Measurements from ENCODE around the gene SNAP29.

DNA sequence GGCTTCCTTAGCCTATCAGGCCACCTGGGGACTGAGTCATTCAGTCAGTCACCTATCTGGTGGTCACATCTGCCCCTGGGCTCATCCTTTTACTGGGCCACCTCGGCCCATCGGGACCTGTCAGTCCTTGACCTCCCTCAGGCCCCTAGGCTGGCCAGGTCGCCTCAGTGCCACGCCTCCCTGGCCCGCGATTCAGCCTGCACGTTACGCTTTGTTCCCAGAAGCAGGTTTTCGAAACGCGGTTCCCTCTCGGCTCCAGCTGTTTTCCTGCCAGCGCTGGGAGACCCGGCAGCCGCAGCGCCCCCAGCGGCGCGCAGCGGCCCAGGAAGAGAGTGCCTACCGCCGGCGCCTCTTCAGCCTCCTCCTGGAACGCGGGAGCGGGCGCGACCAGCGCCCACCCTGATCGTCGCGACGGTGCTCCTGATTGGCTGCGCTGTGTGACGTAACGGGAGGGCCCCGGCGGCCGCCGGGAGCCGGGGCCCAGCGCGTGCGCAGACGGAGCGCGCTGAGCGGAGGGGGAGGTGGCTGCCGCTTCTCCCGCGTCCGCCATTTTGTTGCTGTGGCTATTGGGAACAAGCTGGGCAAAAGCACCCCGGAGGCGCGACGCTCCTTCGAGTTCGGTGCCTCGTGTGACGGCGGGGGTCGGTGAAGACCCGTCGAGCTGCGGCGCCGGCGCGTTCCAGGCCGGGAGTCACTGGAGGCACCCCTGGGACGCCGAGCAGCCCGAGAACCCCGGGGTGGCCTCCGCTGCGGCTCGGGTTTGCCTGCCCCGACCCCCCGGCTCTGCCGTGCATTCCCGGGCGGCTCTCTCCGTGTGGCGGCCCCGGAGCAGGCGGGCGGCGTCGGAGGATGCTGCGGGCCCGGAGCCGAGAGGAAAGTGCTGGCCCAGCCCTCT lies 58.4 kb downstream of the SNAP29 start, which contains the start of gene CRKL:
- TF ChIP-seq, protein P1, sequence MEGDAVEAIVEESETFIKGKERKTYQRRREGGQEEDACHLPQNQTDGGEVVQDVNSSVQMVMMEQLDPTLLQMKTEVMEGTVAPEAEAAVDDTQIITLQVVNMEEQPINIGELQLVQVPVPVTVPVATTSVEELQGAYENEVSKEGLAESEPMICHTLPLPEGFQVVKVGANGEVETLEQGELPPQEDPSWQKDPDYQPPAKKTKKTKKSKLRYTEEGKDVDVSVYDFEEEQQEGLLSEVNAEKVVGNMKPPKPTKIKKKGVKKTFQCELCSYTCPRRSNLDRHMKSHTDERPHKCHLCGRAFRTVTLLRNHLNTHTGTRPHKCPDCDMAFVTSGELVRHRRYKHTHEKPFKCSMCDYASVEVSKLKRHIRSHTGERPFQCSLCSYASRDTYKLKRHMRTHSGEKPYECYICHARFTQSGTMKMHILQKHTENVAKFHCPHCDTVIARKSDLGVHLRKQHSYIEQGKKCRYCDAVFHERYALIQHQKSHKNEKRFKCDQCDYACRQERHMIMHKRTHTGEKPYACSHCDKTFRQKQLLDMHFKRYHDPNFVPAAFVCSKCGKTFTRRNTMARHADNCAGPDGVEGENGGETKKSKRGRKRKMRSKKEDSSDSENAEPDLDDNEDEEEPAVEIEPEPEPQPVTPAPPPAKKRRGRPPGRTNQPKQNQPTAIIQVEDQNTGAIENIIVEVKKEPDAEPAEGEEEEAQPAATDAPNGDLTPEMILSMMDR (IDR thresholded peaks at IDR 0.05; ENCODE audit: low read depth, low read length, missing input control), result peak; percentile 91
- peak; percentile 85 for TF ChIP-seq SP1 (IDR thresholded peaks at IDR 0.05)
- peak; percentile 26 to 31 for TF ChIP-seq JUND (IDR thresholded peaks at IDR 0.05)
- TF ChIP-seq, protein P2, sequence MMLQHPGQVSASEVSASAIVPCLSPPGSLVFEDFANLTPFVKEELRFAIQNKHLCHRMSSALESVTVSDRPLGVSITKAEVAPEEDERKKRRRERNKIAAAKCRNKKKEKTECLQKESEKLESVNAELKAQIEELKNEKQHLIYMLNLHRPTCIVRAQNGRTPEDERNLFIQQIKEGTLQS (IDR thresholded peaks at IDR 0.05), result no peak
- TF ChIP-seq, protein P3, sequence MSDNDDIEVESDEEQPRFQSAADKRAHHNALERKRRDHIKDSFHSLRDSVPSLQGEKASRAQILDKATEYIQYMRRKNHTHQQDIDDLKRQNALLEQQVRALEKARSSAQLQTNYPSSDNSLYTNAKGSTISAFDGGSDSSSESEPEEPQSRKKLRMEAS (IDR thresholded peaks at IDR 0.05), result peak; percentile 74
- no peak for TF ChIP-seq TAF1 (conservative IDR thresholded peaks at IDR 0.05)
- TF ChIP-seq GABPA (IDR thresholded peaks at IDR 0.05 in 1 of 2, conservative IDR thresholded peaks at IDR 0.05 in 1 of 2), result peak in 1 of 2 donors; percentile 48
- TF ChIP-seq EGR1 (IDR thresholded peaks at IDR 0.05; ENCODE audit: low read depth in 2 of 2), result peak; percentile 20 to 38
- no peak for TF ChIP-seq FOXA1 (IDR thresholded peaks at IDR 0.05)
- peak; percentile 75 to 84 for TF ChIP-seq RAD21 (IDR thresholded peaks at IDR 0.05)
- TF ChIP-seq, protein P4, sequence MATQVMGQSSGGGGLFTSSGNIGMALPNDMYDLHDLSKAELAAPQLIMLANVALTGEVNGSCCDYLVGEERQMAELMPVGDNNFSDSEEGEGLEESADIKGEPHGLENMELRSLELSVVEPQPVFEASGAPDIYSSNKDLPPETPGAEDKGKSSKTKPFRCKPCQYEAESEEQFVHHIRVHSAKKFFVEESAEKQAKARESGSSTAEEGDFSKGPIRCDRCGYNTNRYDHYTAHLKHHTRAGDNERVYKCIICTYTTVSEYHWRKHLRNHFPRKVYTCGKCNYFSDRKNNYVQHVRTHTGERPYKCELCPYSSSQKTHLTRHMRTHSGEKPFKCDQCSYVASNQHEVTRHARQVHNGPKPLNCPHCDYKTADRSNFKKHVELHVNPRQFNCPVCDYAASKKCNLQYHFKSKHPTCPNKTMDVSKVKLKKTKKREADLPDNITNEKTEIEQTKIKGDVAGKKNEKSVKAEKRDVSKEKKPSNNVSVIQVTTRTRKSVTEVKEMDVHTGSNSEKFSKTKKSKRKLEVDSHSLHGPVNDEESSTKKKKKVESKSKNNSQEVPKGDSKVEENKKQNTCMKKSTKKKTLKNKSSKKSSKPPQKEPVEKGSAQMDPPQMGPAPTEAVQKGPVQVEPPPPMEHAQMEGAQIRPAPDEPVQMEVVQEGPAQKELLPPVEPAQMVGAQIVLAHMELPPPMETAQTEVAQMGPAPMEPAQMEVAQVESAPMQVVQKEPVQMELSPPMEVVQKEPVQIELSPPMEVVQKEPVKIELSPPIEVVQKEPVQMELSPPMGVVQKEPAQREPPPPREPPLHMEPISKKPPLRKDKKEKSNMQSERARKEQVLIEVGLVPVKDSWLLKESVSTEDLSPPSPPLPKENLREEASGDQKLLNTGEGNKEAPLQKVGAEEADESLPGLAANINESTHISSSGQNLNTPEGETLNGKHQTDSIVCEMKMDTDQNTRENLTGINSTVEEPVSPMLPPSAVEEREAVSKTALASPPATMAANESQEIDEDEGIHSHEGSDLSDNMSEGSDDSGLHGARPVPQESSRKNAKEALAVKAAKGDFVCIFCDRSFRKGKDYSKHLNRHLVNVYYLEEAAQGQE (IDR thresholded peaks at IDR 0.05), result peak; percentile 76

All from liver (tissue), 3 donors.